ENCODE measurements around the gene KLF16.

The KLF16 gene

DNA sequence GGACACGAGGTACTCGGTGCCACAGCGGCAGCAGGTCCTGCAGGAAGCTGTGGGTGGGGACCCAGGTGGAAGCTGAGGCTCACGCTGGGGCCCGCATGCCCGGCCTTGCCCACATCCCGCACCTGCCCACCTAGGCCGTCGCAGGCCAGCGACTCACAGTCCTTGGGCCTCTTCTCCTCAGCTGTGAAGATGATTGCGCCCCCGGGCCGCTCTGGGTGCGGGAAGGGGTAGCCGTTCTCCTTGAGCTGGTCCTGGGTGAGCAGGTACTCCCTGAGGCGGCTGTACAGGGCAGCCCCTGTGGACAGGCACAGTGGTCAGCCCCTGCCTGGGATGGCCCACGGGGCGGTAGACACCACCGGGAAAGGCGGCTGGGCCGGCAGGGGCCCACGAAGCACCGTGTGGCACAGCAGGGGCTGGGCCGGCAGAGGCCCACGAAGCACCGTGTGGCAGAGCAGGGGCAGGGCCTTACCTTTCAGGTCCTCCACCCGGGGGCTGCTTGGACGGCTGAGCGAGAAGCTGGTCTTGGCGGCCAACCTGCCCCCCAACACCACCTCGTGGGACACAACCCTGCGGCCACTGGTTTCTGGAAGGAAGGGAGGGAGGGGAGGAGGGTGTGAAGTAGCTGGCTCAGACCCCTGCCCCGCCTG, 44.7 kb downstream of the KLF16 start:
- no peak for DNase-seq

- DNase-seq = no peak
These were observed 45.7 kb downstream of the KLF16 start for GRCh38 chr19:1817553-1818179.

DNA sequence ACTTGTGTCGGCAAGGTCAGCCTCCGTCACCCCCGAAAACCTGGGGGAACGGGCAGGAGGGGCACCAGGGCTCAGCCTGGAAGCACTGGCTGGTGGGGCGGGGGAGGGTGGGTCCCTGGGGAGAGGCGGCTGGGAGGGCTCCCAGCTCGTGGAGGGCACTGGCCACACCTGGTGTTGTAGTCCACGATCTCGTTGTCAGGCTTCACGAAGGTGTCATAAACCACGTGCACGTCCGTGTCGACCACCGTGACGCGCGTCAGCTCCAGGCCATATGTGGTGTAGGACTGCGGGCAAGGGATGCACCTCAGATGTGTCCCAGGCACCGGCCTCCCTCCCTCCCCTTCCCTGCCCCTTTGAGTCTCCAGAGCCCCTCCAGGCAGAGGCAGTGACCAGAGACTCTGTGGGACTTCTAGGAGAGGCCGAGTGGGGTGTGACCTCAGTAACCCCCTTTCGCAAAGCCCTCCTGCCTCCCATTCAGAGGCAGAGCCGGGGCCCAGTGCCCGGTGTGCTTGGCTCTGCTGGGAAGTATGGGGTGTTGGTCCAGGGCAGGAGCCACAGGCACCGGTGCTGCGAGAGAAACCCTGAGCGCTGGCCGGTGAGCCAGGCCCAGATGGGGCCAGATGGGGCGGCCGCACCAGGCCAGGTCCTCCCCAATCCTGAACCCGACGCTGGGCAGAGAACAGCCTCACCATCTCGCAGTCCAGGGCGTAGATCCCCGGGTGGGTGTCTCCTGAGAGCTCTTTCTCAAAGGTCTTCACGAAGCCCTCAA, 46.7 kb downstream of the KLF16 start:
- no peak for DNase-seq

- DNase-seq = no peak
These were observed 47.5 kb downstream of the KLF16 start for GRCh38 chr19:1815605-1816529.

- no peak for DNase-seq
These were observed 48.4 kb downstream of the KLF16 start for GRCh38 chr19:1814833-1815604.

GRCh38 chr19:1814391-1814790, 49.0 kb downstream of the KLF16 start:
- DNase-seq = no peak

DNA sequence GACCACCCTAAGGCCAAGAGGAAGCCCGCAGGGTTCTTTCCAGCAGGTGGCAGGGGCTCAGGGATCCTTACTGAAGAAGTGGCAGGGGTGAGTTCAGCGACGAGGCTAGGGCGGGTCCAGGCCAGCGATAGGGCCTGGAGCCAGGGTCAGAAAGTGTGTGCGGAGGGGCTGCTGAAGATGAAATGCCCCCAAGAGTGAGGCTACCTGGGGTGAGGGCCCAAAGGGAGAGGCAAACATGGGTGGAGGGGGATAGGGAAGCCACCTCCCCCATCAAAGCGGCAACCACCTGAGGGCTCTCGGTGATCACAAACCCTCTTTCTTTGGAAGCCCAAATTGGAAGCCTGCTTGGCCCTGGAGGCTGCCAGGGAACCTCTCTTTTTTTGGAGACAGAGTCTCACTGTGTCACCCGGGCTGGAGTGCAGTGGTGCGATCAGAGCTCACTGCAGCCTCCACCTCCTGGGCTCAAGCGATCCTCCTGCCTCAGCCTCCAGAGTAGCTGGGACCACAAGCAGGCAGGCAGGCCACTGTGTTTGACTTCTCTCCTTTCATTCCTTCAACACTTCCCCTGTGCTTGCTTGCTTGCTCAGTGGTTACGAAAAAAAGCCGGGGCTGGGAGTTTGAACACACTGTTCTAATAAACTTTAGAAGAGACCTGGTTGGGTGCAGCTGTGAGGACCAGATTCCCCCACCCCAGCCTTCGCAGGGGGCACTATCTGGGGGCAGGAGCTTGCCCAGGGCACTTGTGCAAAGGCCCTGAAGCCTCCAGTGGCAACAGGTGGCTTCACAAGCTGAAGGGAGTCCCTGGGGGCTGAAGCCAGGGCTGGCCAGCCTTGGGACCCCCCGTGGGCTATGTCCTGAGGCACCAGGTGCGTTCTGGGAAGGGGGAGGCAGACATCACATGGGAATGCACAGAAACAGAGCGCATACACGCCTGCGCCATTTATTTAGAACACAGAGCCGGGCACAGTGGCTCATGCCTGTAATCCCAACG, 49.9 kb downstream of the KLF16 start:
- no peak for DNase-seq

DNA sequence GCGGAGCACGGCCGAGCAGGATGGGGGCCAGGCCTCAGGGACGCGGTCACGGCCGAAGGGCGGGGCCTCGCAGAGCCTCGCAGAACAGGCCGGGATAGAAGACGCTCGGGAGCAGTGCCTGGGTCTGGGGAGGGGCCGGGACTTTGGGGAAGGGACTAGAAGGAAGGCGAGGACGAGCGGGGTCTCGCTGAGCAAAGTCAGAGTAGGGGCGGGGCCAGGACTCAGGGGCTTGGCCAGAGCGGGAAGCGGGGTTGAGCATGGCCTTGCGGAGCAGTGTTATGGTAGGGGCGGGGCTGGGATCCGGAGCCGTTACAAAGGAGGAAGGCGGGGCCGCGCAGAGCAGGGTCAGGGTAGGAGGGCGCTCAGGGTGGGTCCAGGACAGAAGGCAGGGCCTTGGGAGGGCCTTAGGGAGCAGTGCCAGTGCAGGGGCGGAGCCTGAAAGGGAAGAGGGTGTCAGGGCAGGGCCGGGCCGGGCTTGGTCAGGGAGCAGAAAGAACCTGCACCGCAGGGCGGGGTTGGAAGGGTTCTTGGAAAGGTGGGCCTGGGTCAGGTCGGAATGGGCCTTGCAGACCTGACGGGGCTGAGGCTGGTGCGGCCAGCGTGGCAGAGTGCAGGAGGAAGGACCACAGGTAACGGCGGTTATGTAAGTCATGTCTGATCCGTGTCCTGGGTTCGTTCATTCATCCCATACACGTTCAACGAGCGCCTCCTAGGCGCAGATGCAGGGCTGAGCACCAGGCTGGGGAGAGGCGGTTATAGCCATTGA, 50.8 kb downstream of the KLF16 start:
- peak; percentile 90 to 94 for DNase-seq

DNA sequence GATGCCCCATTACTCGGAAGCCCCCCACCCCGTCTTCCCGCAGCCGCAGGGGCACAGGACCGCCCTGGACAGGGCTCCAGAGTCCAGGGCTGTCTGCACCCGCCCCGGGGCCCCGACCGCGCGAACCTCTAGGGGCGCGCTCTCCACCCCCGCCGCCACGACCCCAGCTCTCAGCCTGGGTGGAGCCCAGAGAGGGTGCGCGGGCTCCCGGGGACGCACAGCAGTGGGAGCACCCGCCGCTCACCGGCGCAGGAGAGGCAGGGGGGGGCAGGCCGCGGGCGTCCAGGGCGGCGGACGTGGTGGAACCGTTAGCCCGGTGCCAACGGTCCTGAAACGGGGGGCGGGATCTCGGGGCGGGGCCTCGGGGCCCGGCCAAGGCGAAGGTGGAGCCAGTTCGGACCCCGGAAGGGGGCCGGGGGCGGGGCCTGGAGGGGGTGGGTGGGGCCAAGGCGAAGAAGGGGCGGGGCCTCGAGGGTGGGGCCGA, 51.4 kb downstream of the KLF16 start, which contains the start of gene ATP8B3:
Gene ATP8B3, minus strand, starts transcription at position 335 of the 484 bp plus-strand sequence. CDS start 540 bp downstream, outside the sequence.
- DNase-seq = no peak

GRCh38 chr19:1811472-1811894, 51.9 kb downstream of the KLF16 start:
- DNase-seq = peak; percentile 63 to 70

DNA sequence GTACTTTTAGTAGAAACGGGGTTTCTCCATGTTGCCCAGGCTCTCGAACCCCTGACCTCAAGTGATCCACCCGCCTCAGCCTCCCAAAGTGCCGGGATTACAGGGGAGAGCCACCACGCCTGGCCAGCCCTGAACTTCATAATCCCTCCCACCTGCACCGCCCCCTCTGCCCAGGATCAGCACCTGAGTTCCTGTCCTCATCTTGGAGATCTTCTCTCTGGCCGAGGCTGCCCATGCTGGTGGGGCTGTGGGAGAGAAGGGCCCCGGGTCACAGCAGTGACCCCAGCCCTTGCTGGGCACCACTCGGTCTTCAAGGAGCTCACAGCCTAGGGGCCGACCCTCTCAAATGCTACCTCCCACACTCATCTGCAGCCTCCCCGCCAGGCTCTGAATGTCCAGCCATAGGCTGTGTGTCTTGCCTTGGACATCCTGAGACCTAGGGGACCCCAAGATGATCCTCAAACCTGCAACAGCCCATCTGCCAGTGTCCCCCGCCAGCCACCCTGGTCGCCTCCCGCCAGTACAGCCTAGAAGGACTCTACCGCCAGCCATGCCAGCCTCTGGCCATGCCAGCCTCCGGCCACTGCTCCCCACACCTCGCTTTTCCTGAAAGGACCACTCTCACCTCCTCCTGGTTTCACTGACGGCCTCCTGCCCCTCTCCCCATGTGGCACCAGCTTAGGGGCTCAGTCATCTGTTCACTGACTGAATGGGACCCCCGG, 52.8 kb downstream of the KLF16 start:
- DNase-seq = no peak

DNA sequence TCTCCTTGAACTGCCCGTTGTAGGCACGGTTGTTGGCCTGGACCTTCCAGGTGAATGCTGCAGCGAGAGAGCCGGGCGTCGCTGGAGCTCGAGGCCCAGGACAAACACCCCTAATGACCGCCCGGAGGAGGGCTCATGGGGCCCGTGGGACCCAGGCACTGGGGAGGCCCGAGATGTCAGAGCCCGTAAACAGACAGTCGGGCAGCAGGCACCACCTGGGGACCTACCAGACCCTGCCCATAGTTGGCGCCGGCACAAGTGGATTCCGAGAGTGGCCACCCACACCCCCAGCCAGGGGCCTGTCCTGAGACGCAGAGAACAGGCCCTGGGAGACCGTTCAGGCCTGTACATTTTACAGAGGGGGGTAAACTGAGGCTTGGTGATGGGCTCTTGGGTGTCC, 53.7 kb downstream of the KLF16 start:
- DNase-seq = no peak

DNA sequence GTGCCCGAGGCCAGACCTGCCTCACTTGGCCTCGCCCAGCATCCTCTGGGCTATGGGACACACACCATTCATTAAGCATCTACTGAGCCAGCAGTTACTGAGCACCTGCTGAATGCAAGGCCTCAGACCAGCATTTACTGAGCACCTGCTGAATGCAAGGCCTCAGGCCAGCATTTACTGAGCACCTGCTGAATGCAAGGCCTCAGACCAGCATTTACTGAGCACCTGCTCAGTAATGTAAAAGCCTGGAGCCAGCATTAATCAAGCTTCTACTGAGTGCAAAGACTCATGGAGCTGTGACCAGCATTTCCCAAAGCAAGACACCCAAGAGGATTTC, 55.0 kb downstream of the KLF16 start:
- no peak for DNase-seq

GRCh38 chr19:1807695-1808394, 55.5 kb downstream of the KLF16 start:
- no peak for DNase-seq

DNA sequence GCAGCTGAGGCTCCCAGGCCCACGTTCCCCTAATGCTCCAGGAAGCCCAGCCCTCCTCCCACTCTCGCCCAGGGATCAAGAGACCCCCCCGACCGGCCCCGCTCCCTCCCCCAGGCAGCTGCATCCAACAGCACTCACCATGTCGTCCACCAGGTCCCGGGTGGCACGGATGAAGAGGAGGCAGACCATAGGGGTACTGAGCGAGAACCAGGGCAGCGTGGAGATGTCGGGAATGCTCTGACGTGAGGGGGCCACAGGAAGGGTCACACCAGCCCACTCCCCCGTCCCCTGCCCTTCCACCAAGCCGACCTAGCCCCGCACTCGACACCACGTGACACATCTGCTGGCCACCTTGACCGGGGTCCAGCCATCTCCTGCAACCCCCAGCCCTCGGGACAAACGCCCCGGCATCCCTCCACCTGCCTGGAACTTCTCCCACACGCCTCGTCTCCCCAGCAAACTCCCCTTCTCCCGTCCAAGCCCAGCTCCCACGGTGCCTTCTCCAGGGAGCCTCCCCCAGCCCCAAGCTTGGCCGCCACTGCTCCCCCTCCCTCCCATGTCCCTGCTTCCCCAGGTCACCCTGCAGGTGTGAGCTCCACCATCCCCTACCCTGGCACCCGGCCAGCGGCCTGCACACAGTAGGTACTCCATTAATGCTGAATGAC, 56.2 kb downstream of the KLF16 start:
- DNase-seq = no peak

GRCh38 chr19:1806184-1807029, 57.0 kb downstream of the KLF16 start:
- DNase-seq = no peak
